ENCODE data around the gene LSMEM2. TPM values are rescaled to one million over a fixed set of nuclear protein-coding genes. Genes with fewer than 3 reads are reported as not detected.

The LSMEM2 gene
- total RNA-seq, 1 experiment from 2014 or later, result 0.57 TPM

DNA sequence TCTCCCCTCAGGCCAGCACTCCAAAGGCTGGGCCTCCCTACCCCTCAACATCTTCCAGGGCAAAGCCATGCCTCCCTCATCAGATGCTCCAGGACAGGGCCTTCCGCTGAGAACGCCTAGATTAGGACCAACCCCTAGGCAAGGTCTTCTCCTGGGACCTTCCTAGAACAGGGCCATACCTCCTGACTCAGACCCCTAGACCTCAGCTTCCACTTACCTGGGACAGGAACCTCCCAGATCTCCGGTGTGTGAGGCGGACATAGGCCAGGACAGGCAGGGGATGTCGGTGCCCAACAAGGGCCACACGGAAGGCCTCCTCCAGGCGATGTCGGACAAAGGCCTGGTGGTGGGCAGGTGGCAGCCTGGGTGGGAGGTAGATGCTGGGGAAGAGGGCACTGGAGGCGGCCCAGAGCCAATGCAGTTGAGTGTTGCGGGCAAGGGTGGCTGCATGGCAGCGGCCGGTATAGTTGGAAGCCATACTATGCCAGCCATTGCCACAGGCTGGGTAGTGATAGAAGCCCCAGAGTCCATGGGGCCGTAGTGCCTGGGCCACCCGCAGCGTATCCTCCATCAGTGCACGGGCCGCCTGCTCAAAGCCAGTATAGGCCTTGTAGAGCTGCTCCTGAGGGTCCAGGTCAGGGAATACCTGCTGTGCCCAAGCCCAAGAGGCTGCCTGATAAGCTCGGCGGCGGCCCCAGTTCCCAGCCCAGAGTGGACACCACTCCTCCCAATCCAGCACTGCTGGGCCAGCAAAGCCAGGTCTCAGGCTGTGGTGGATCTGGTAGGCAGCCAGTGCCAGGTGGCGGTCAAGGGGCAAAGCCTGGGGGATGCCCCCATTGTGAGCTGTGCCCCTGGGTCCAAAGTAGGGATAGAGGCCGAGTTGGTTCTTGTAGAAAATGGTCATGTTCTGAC, 15.9 kb downstream of the LSMEM2 start:
- no peak for DNase-seq (ENCODE audit: low spot score)
- Mint-ChIP-seq H3K36me3 (no peaks in the 10 kb centered on the region; the same call in 1 of the 2 replicates), H3K4me3 (no peak overlapping the region), H3K27ac (no peak overlapping the region), H3K9me3 (no peaks in the 10 kb centered on the region), H3K4me1 (peaks cover 13% of the 10 kb centered on the region), H3K27me3 (ENCODE audit: low read depth) (no peaks in the 10 kb centered on the region; the same call in 1 of the 2 replicates)
- CTCF ChIA-PET, result interaction anchor here (0.5 to 1.5 kb wide), 3 partner anchors 27 to 100 kb away, joined by 4 to 5 read pairs (median 4); no protein-coding TSS in a partner anchor
- no peak for ATAC-seq
- POLR2A ChIA-PET, result no interaction called here
- TF ChIP-seq ZNF317 (CRISPR knock-in tag; IDR thresholded peaks at IDR 0.05; ENCODE audit: borderline replicate concordance, low read depth) (no peak), MYBL2 (CRISPR knock-in tag; IDR thresholded peaks at IDR 0.05) (no peak), TCF7 (CRISPR knock-in tag; IDR thresholded peaks at IDR 0.05; ENCODE audit: low read depth) (no peak), ELF4 (CRISPR knock-in tag; IDR thresholded peaks at IDR 0.05; ENCODE audit: low read depth) (no peak)
- TF ChIP-seq, protein P1, sequence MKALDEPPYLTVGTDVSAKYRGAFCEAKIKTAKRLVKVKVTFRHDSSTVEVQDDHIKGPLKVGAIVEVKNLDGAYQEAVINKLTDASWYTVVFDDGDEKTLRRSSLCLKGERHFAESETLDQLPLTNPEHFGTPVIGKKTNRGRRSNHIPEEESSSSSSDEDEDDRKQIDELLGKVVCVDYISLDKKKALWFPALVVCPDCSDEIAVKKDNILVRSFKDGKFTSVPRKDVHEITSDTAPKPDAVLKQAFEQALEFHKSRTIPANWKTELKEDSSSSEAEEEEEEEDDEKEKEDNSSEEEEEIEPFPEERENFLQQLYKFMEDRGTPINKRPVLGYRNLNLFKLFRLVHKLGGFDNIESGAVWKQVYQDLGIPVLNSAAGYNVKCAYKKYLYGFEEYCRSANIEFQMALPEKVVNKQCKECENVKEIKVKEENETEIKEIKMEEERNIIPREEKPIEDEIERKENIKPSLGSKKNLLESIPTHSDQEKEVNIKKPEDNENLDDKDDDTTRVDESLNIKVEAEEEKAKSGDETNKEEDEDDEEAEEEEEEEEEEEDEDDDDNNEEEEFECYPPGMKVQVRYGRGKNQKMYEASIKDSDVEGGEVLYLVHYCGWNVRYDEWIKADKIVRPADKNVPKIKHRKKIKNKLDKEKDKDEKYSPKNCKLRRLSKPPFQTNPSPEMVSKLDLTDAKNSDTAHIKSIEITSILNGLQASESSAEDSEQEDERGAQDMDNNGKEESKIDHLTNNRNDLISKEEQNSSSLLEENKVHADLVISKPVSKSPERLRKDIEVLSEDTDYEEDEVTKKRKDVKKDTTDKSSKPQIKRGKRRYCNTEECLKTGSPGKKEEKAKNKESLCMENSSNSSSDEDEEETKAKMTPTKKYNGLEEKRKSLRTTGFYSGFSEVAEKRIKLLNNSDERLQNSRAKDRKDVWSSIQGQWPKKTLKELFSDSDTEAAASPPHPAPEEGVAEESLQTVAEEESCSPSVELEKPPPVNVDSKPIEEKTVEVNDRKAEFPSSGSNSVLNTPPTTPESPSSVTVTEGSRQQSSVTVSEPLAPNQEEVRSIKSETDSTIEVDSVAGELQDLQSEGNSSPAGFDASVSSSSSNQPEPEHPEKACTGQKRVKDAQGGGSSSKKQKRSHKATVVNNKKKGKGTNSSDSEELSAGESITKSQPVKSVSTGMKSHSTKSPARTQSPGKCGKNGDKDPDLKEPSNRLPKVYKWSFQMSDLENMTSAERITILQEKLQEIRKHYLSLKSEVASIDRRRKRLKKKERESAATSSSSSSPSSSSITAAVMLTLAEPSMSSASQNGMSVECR (CRISPR knock-in tag; IDR thresholded peaks at IDR 0.05; ENCODE audit: borderline replicate concordance), result no peak

- DNase-seq (ENCODE audit: low spot score) (no peak), ATAC-seq (no peak)
- Mint-ChIP-seq H3K4me3 (no peak overlapping the region), H3K36me3 (no peaks in the 10 kb centered on the region), H3K9me3 (no peaks in the 10 kb centered on the region), H3K27ac (0 out of 2 replicates have a peak overlapping the region, but pooled peaks have one; percentile 51), H3K4me1 (peaks cover 21% of the 10 kb centered on the region), H3K27me3 (ENCODE audit: low read depth) (no peaks in the 10 kb centered on the region; the same call in 1 of the 2 replicates)
- POLR2A ChIA-PET, result no interaction called here
- TF ChIP-seq, protein P2, sequence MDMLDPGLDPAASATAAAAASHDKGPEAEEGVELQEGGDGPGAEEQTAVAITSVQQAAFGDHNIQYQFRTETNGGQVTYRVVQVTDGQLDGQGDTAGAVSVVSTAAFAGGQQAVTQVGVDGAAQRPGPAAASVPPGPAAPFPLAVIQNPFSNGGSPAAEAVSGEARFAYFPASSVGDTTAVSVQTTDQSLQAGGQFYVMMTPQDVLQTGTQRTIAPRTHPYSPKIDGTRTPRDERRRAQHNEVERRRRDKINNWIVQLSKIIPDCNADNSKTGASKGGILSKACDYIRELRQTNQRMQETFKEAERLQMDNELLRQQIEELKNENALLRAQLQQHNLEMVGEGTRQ (CRISPR knock-in tag; IDR thresholded peaks at IDR 0.05), result no peak
- TF ChIP-seq GRHL2 (CRISPR knock-in tag; IDR thresholded peaks at IDR 0.05; ENCODE audit: insufficient replicate concordance, severe bottlenecking) (no peak), GABPB1 (CRISPR knock-in tag; IDR thresholded peaks at IDR 0.05) (no peak), TEAD1 (CRISPR knock-in tag; IDR thresholded peaks at IDR 0.05) (no peak), IRF1 (CRISPR knock-in tag; IDR thresholded peaks at IDR 0.05) (no peak), CREM (CRISPR knock-in tag; IDR thresholded peaks at IDR 0.05) (no peak), JUN (CRISPR knock-in tag; IDR thresholded peaks at IDR 0.05) (no peak), TEAD4 (CRISPR knock-in tag; IDR thresholded peaks at IDR 0.05) (no peak), ZBTB21 (CRISPR knock-in tag; IDR thresholded peaks at IDR 0.05; ENCODE audit: borderline replicate concordance) (no peak), MAX (CRISPR knock-in tag; IDR thresholded peaks at IDR 0.05) (no peak)
- TF ChIP-seq, protein P1 (CRISPR knock-in tag; IDR thresholded peaks at IDR 0.05; ENCODE audit: borderline replicate concordance), result no peak
- TF ChIP-seq, protein P3, sequence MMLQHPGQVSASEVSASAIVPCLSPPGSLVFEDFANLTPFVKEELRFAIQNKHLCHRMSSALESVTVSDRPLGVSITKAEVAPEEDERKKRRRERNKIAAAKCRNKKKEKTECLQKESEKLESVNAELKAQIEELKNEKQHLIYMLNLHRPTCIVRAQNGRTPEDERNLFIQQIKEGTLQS (CRISPR knock-in tag; conservative IDR thresholded peaks at IDR 0.05), result no peak
- CTCF ChIA-PET, result interaction anchor here (0.5 to 1.5 kb wide), 3 partner anchors 26 to 101 kb away, joined by 4 to 5 read pairs (median 4); no protein-coding TSS in a partner anchor
Observed at GRCh38 chr3:50295553-50296431, 16.9 kb downstream of the LSMEM2 start.

All from WTC11 (cell line).